Panc1 (cell line): Measurements from ENCODE around the gene PRKD3. TPM values are rescaled to one million over a fixed set of nuclear protein-coding genes. Genes with fewer than 3 reads are reported as not detected.

Source experiments
- ATAC-seq: fragments of 200-7000 bp; cut with Tn5 transposase; 2 replicates; pipeline ENCODE4 v1.9.1; 2020; ENCODE audit warnings: mild to moderate bottlenecking, moderate library complexity
- BruUV-seq: library from RNA; stranded (reverse); fragments of 400-500 nt; replicated peaks from 2 replicates; lab custom pipeline; 2021; lab: Mats Ljungman, UMichigan
- CTCF ChIA-PET: fragments of 300-600 bp; sonication (Branson Sonifier 250); formaldehyde crosslinking; loops from one replicate; lab custom pipeline; 2022; ENCODE audit warnings: antibody characterized with exemption; lab: Charles Lee
- POLR2A ChIA-PET: fragments of 300-600 bp; sonication (Branson Sonifier 250); formaldehyde crosslinking; loops from one replicate; lab custom pipeline; 2022; ENCODE audit warnings: antibody characterized with exemption; lab: Charles Lee
- DNase-seq: peaks from one replicate; pipeline ENCODE4 v3.0.0-alpha.2; 2010; ENCODE audit warnings: low read depth, low spot score
- H3K27ac ChIP-seq: 2 replicates; pipeline ENCODE4 v1.5.1; 2011; ENCODE audit warnings: mild to moderate bottlenecking, low read length, inconsistent platforms
- H3K27me3 ChIP-seq: fragments of 200-500 bp; sonication (Bioruptor generic); 2 replicates; pipeline ENCODE4 v1.6.0; 2014; ENCODE audit warnings: low read length, inconsistent platforms; ENCODE audit not compliant: control insufficient read depth, insufficient read depth
- H3K36me3 ChIP-seq: fragments of 200-500 bp; sonication (Bioruptor generic); 2 replicates; pipeline ENCODE4 v1.5.1; 2014; ENCODE audit warnings: inconsistent platforms, mild to moderate bottlenecking, low read length, moderate library complexity; ENCODE audit not compliant: control insufficient read depth, insufficient read depth
- H3K4me1 ChIP-seq: 2 replicates; pipeline ENCODE4 v1.5.1; 2011; ENCODE audit warnings: inconsistent platforms, mild to moderate bottlenecking, low read length, moderate library complexity; ENCODE audit not compliant: control insufficient read depth, insufficient read depth
- H3K4me3 ChIP-seq, 2 experiments: 2 replicates each; pipeline ENCODE4 v1.5.1; 2011 to 2012; ENCODE audit warnings: low read depth in 2 of 2, low read length in 2 of 2, mild to moderate bottlenecking in 2 of 2, inconsistent platforms in 1 of 2, moderate library complexity in 1 of 2
- H3K9me3 ChIP-seq: fragments of 200-500 bp; sonication (Bioruptor generic); 2 replicates; pipeline ENCODE4 v1.5.1; 2014; ENCODE audit warnings: low read depth, mild to moderate bottlenecking, inconsistent platforms, low read length, moderate library complexity; ENCODE audit not compliant: control insufficient read depth, insufficient read depth
- CTCF ChIP-seq: fragments of 450-650 bp; IDR thresholded peaks from 2 replicates; pipeline ENCODE4 v1.5.1; 2017; ENCODE audit warnings: mild to moderate bottlenecking
- POLR2AphosphoS5 ChIP-seq: IDR thresholded peaks from 2 replicates; pipeline ENCODE4 v1.6.1; 2012; ENCODE audit warnings: mild to moderate bottlenecking, low read depth, low read length, moderate library complexity
- REST ChIP-seq, 2 experiments: IDR thresholded peaks; 2 replicates each; pipeline ENCODE4 v1.6.1; 2011 to 2012; ENCODE audit warnings: low read depth in 2 of 2, control low read depth in 1 of 2, low read length in 1 of 2, mild to moderate bottlenecking in 1 of 2, moderate library complexity in 1 of 2; ENCODE audit not compliant: insufficient read depth in 1 of 2
- TCF7L2 ChIP-seq: IDR thresholded peaks from 2 replicates; pipeline ENCODE4 v1.6.1; 2011; ENCODE audit warnings: mild to moderate bottlenecking, low read depth, low read length, inconsistent platforms
- in situ Hi-C: cut with HindIII; loops from 2 replicates; pipeline ENCODE4 v1.10.0; 2016; ENCODE audit warnings: low sequenced_read_pairs, low pct_unique_long_range_greater_than_20kb
- intact Hi-C: fragments of 100-400 bp; cut with micrococcal nuclease; formaldehyde crosslinking; loops from one replicate; pipeline ENCODE4 v1.10.0; 2022; ENCODE audit not compliant: unreplicated experiment
- total RNA-seq: library from RNA; stranded (reverse); gene quantifications from one replicate; pipeline ENCODE4 v1.2.1, GENCODE V29; 2021; ENCODE audit not compliant: unreplicated experiment

PRKD3 gene
- total RNA-seq, 1 experiment from 2014 or later, result 21.8 TPM

GRCh38 chr2:37348155-37348554, 23.5 kb upstream of the PRKD3 start:
- DNase-seq, result no peak
- Histone ChIP-seq H3K9me3 (no peaks in the 10 kb centered on the region), H3K27ac (no peak overlapping the region), H3K36me3 (no peaks in the 10 kb centered on the region), H3K4me1 (0 out of 2 replicates have a peak, but pooled peaks cover 2% of the 10 kb centered on the region), H3K4me3 (no peak overlapping the region), H3K27me3 (no peaks in the 10 kb centered on the region; the same call in none of the 2 replicates)
- ChIA-PET CTCF (no interaction called here), POLR2A (no interaction called here)
- ATAC-seq, result no peak
- BruUV-seq, result no TSS peak
- in situ Hi-C loops (no loop called here), intact Hi-C loops (no loop called here)
- TF ChIP-seq REST (IDR thresholded peaks at IDR 0.05; ENCODE audit: insufficient read depth in 1 of 2, low read depth in 2 of 2, low read length in 1 of 2) (no peak), TCF7L2 (no peak)

GRCh38 chr2:37344453-37345361, 20.1 kb upstream of the PRKD3 start, which contains the start of gene QPCT:
TSS of gene QPCT (plus strand) at chr2:37344630. CDS start at chr2:37344732, 102 bp downstream.
- H3K36me3 ChIP-seq, result no peaks in the 10 kb centered on the region
- BruUV-seq, result no TSS peak
- 0 out of 2 replicates have a peak, but pooled peaks cover 2% of the 10 kb centered on the region for H3K4me1 ChIP-seq
- DNase-seq, result no peak
- in situ Hi-C loops (no loop called here), intact Hi-C loops (no loop called here)
- CTCF ChIA-PET, result no interaction called here
- peak within 1 kb of the TSS; percentile 42 to 63 for H3K4me3 ChIP-seq
- peak; percentile 84 for ATAC-seq
- POLR2A ChIA-PET, result no interaction called here
- no peak for TF ChIP-seq POLR2AphosphoS5
- H3K9me3 ChIP-seq, result no peaks in the 10 kb centered on the region
- H3K27ac ChIP-seq, result no peak within 1 kb of the TSS
- no peaks in the 10 kb centered on the region; the same call in none of the 2 replicates for H3K27me3 ChIP-seq

GRCh38 chr2:37343537-37344434, 19.2 kb upstream of the PRKD3 start:
- H3K27me3 ChIP-seq, result no peaks in the 10 kb centered on the region; the same call in none of the 2 replicates
- in situ Hi-C loops (no loop called here), intact Hi-C loops (no loop called here)
- H3K27ac ChIP-seq, result no peak overlapping the region
- peak overlapping the region; percentile 42 to 63 for H3K4me3 ChIP-seq
- DNase-seq (no peak), ATAC-seq (peak; percentile 73)
- BruUV-seq, result no TSS peak
- no peaks in the 10 kb centered on the region for H3K9me3 ChIP-seq
- 0 out of 2 replicates have a peak, but pooled peaks cover 2% of the 10 kb centered on the region for H3K4me1 ChIP-seq
- ChIA-PET POLR2A (no interaction called here), CTCF (interaction anchor here (0.6 kb wide), 1 partner anchor 342 kb away, joined by 3 read pairs; no protein-coding TSS in a partner anchor)
- TF ChIP-seq TCF7L2 (no peak), CTCF (peak; percentile 53)
- H3K36me3 ChIP-seq, result no peaks in the 10 kb centered on the region
